Measurements from ENCODE around the gene MLLT11.

DNA sequence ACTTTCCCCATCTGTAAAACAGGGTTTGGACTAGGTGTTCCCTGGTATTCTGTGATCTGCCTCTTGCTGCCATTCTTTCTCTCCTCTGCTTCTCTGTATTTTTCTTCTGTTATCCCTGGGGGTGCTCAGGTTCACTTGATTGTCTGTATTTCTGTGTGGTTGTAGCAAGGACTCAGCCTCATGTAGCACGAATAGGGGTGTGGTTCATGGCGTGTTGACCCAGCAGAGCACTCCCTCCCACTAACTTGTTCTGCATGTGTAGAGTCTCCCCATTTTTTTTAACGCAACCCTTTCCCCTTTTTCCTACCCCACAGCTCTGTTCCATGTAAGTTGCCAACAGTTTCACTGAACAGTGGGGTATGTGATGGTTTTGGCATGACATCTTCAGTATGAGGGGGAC, 25.0 kb upstream of the MLLT11 start:
- TF ChIP-seq POLR2A (IDR thresholded peaks at IDR 0.05; ENCODE audit: low read length) = no peak
- no peak for TF ChIP-seq GATA1 (IDR thresholded peaks at IDR 0.05; ENCODE audit: low read depth, low read length)
